ENCODE measurements around the gene SYDE1.

SYDE1 gene

GRCh38 chr19:15142313-15142712, 35.1 kb downstream of the SYDE1 start:
- Histone ChIP-seq H2BK120ac (ENCODE audit: low read depth, low read length) (no peak overlapping the region), H2BK5ac (ENCODE audit: low read depth, low read length, poor library complexity, severe bottlenecking) (no peak overlapping the region), H3K23ac (ENCODE audit: low read length in 2 of 2) (no peak overlapping the region), H4K8ac (ENCODE audit: low read length) (no peak overlapping the region), H2BK12ac (ENCODE audit: low read length in 2 of 2) (no peak overlapping the region), H4K91ac (ENCODE audit: low read length) (no peak overlapping the region), H3K4me3 (ENCODE audit: insufficient read depth in 1 of 2, low read depth in 1 of 2, low read length in 2 of 2) (no peak overlapping the region), H2AFZ (ENCODE audit: low read depth, low read length) (no peak overlapping the region), H3K14ac (ENCODE audit: low read length in 2 of 2) (no peak overlapping the region), H2BK15ac (ENCODE audit: low read depth, poor library complexity, severe bottlenecking) (no peak overlapping the region), H3K79me1 (replicated peaks; ENCODE audit: low read length, poor library complexity, severe bottlenecking) (no peaks in the 10 kb centered on the region), H2AK5ac (ENCODE audit: low read length, severe bottlenecking) (no peak overlapping the region), H3K9ac (ENCODE audit: low read length) (no peak overlapping the region), H3K27ac (ENCODE audit: low read length, poor library complexity, severe bottlenecking) (no peak overlapping the region), H3K4me1 (ENCODE audit: control insufficient read depth, insufficient read depth, low read depth, low read length) (no peaks in the 10 kb centered on the region), H3K9me3 (ENCODE audit: control insufficient read depth, low read length) (peaks cover 9% of the 10 kb centered on the region), H3K36me3 (ENCODE audit: control insufficient read depth in 1 of 2, insufficient read depth in 2 of 2, low read depth in 1 of 2, low read length in 2 of 2) (no peaks in the 10 kb centered on the region), H3K18ac (ENCODE audit: low read depth in 1 of 2, low read length in 2 of 2) (no peak overlapping the region), H3K4ac (ENCODE audit: low read depth in 1 of 2, low read length in 2 of 2) (no peak overlapping the region), H3K4me2 (ENCODE audit: low read length, poor library complexity, severe bottlenecking) (no peak overlapping the region), H3K27me3 (ENCODE audit: control insufficient read depth in 1 of 2, insufficient read depth in 1 of 2, low read length in 2 of 2) (no peaks in the 10 kb centered on the region)
- DNase-seq: no peak
- 100% methylated on average over 2 of the region's 5 CpGs for WGBS

GRCh38 chr19:15144046-15144646, 36.9 kb downstream of the SYDE1 start:
- Histone ChIP-seq H4K8ac (ENCODE audit: low read length) (no peak overlapping the region), H3K27ac (ENCODE audit: low read length, poor library complexity, severe bottlenecking) (no peak overlapping the region), H2AK5ac (ENCODE audit: low read length, severe bottlenecking) (no peak overlapping the region), H2BK15ac (ENCODE audit: low read depth, poor library complexity, severe bottlenecking) (no peak overlapping the region), H2BK120ac (ENCODE audit: low read depth, low read length) (no peak overlapping the region), H3K79me1 (replicated peaks; ENCODE audit: low read length, poor library complexity, severe bottlenecking) (no peaks in the 10 kb centered on the region), H2BK5ac (ENCODE audit: low read depth, low read length, poor library complexity, severe bottlenecking) (no peak overlapping the region), H3K36me3 (ENCODE audit: control insufficient read depth in 1 of 2, insufficient read depth in 2 of 2, low read depth in 1 of 2, low read length in 2 of 2) (no peaks in the 10 kb centered on the region), H3K9me3 (ENCODE audit: control insufficient read depth, low read length) (peaks cover 9% of the 10 kb centered on the region), H3K23ac (ENCODE audit: low read length in 2 of 2) (no peak overlapping the region), H2BK12ac (ENCODE audit: low read length in 2 of 2) (no peak overlapping the region), H3K4me2 (ENCODE audit: low read length, poor library complexity, severe bottlenecking) (no peak overlapping the region), H3K4ac (ENCODE audit: low read depth in 1 of 2, low read length in 2 of 2) (no peak overlapping the region), H3K4me1 (ENCODE audit: control insufficient read depth, insufficient read depth, low read depth, low read length) (no peaks in the 10 kb centered on the region), H3K9ac (ENCODE audit: low read length) (no peak overlapping the region), H3K14ac (ENCODE audit: low read length in 2 of 2) (no peak overlapping the region), H3K18ac (ENCODE audit: low read depth in 1 of 2, low read length in 2 of 2) (no peak overlapping the region), H2AFZ (ENCODE audit: low read depth, low read length) (no peak overlapping the region), H3K4me3 (ENCODE audit: insufficient read depth in 1 of 2, low read depth in 1 of 2, low read length in 2 of 2) (no peak overlapping the region), H3K27me3 (ENCODE audit: control insufficient read depth in 1 of 2, insufficient read depth in 1 of 2, low read length in 2 of 2) (peaks cover 8 to 10% of the 10 kb centered on the region in 2 experiments), H4K91ac (ENCODE audit: low read length) (no peak overlapping the region)
- peak; percentile 45 for DNase-seq
- 93% methylated on average over 1 of the region's 1 CpG for WGBS

GRCh38 chr19:15147090-15147489, 39.9 kb downstream of the SYDE1 start:
- Histone ChIP-seq H3K23ac (ENCODE audit: low read length in 2 of 2) (no peak overlapping the region), H3K4me3 (ENCODE audit: insufficient read depth in 1 of 2, low read depth in 1 of 2, low read length in 2 of 2) (no peak overlapping the region), H3K79me1 (replicated peaks; ENCODE audit: low read length, poor library complexity, severe bottlenecking) (no peaks in the 10 kb centered on the region), H3K36me3 (ENCODE audit: control insufficient read depth in 1 of 2, insufficient read depth in 2 of 2, low read depth in 1 of 2, low read length in 2 of 2) (no peaks in the 10 kb centered on the region), H3K4ac (ENCODE audit: low read depth in 1 of 2, low read length in 2 of 2) (no peak overlapping the region), H4K91ac (ENCODE audit: low read length) (no peak overlapping the region), H2AK5ac (ENCODE audit: low read length, severe bottlenecking) (no peak overlapping the region), H3K9me3 (ENCODE audit: control insufficient read depth, low read length) (peaks cover 4% of the 10 kb centered on the region), H3K27ac (ENCODE audit: low read length, poor library complexity, severe bottlenecking) (no peak overlapping the region), H2BK12ac (ENCODE audit: low read length in 2 of 2) (no peak overlapping the region), H2BK15ac (ENCODE audit: low read depth, poor library complexity, severe bottlenecking) (no peak overlapping the region), H2AFZ (ENCODE audit: low read depth, low read length) (no peak overlapping the region), H3K18ac (ENCODE audit: low read depth in 1 of 2, low read length in 2 of 2) (no peak overlapping the region), H3K4me1 (ENCODE audit: control insufficient read depth, insufficient read depth, low read depth, low read length) (peaks cover 2% of the 10 kb centered on the region), H3K14ac (ENCODE audit: low read length in 2 of 2) (no peak overlapping the region), H2BK120ac (ENCODE audit: low read depth, low read length) (no peak overlapping the region), H3K4me2 (ENCODE audit: low read length, poor library complexity, severe bottlenecking) (no peak overlapping the region), H3K27me3 (ENCODE audit: control insufficient read depth in 1 of 2, insufficient read depth in 1 of 2, low read length in 2 of 2) (peaks cover 13 to 18% of the 10 kb centered on the region in 2 experiments), H2BK5ac (ENCODE audit: low read depth, low read length, poor library complexity, severe bottlenecking) (no peak overlapping the region), H3K9ac (ENCODE audit: low read length) (no peak overlapping the region), H4K8ac (ENCODE audit: low read length) (no peak overlapping the region)
- no peak for DNase-seq
- WGBS: 92% methylated on average over 1 of the region's 1 CpG

- H3K18ac ChIP-seq (ENCODE audit: low read depth in 1 of 2, low read length in 2 of 2): no peak overlapping the region
- no peak overlapping the region for H2BK5ac ChIP-seq (ENCODE audit: low read depth, low read length, poor library complexity, severe bottlenecking)
- no peak overlapping the region for H4K8ac ChIP-seq (ENCODE audit: low read length)
- peak overlapping the region in 1 of 2 experiments; percentile 50 for H3K14ac ChIP-seq (ENCODE audit: low read length in 2 of 2)
- peaks cover 21 to 34% of the 10 kb centered on the region in 2 experiments for H3K27me3 ChIP-seq (ENCODE audit: control insufficient read depth in 1 of 2, insufficient read depth in 1 of 2, low read length in 2 of 2)
- 98% methylated on average over 3 of the region's 5 CpGs for WGBS
- H3K23ac ChIP-seq (ENCODE audit: low read length in 2 of 2): no peak overlapping the region
- no peak overlapping the region for H3K9ac ChIP-seq (ENCODE audit: low read length)
- DNase-seq: no peak
- H3K79me1 ChIP-seq (replicated peaks; ENCODE audit: low read length, poor library complexity, severe bottlenecking): no peaks in the 10 kb centered on the region
- H4K91ac ChIP-seq (ENCODE audit: low read length): no peak overlapping the region
- H3K9me3 ChIP-seq (ENCODE audit: control insufficient read depth, low read length): no peaks in the 10 kb centered on the region
- no peak overlapping the region for H2AFZ ChIP-seq (ENCODE audit: low read depth, low read length)
- H2AK5ac ChIP-seq (ENCODE audit: low read length, severe bottlenecking): no peak overlapping the region
- H3K4me3 ChIP-seq (ENCODE audit: insufficient read depth in 1 of 2, low read depth in 1 of 2, low read length in 2 of 2): no peak overlapping the region
- H3K4ac ChIP-seq (ENCODE audit: low read depth in 1 of 2, low read length in 2 of 2): no peak overlapping the region
- H3K27ac ChIP-seq (ENCODE audit: low read length, poor library complexity, severe bottlenecking): no peak overlapping the region
- H2BK12ac ChIP-seq (ENCODE audit: low read length in 2 of 2): no peak overlapping the region
- no peaks in the 10 kb centered on the region for H3K36me3 ChIP-seq (ENCODE audit: control insufficient read depth in 1 of 2, insufficient read depth in 2 of 2, low read depth in 1 of 2, low read length in 2 of 2)
- no peak overlapping the region for H3K4me2 ChIP-seq (ENCODE audit: low read length, poor library complexity, severe bottlenecking)
- H3K4me1 ChIP-seq (ENCODE audit: control insufficient read depth, insufficient read depth, low read depth, low read length): peaks cover 3% of the 10 kb centered on the region
- no peak overlapping the region for H2BK120ac ChIP-seq (ENCODE audit: low read depth, low read length)
- H2BK15ac ChIP-seq (ENCODE audit: low read depth, poor library complexity, severe bottlenecking): no peak overlapping the region
Observed at GRCh38 chr19:15149737-15150136, 42.5 kb downstream of the SYDE1 start.
